Inflammatory macrophage (primary cell): ENCODE data around the gene PFKFB2.
"Not testable (repeated sequence)": the region's sequence is repeated elsewhere in the genome, so short reads cannot be mapped to it uniquely, and the experiment has no call there.

Source experiments
- DNase-seq, 2 donors: peaks; one replicate each; pipeline ENCODE4 v3.0.0-alpha.2; 2020 to 2022

The PFKFB2 gene

DNA sequence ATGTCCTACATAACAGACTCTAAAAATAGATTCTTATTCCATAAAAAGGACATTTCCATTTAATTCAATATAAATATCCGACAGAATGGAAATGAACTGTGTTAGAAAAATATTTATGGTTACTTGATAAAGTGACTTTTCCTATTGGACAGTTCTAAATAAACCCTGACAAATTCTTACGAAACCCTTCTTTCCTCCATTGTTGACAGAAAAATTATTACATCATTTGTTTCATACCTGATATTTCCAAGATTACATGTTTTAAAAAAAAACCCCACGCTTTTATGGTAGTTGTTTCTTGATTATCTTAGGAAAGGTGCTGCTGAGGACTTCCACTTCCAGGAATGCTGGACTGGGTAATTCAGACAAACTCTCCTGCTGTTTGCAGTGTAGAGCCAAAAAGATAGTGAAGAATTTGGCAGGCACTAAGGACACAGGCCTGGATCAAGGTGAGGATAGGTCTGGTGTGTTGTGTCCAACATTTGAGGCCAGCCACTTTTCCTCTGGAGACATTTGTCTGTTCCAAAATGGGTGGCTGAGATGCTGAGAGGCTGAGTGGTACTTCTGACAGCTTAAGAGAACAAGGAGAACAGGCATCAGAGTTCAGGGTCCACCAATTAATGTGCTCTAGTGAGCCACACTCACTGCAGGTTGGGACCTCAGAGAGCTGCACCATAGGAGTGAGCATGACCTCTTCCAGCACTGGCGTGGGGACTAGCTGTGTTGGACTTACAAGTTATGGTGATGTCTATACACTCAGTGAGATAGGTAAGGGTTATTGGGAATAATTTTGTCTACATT lies 13.5 kb upstream of the PFKFB2 start:
- DNase-seq, result no peak

DNA sequence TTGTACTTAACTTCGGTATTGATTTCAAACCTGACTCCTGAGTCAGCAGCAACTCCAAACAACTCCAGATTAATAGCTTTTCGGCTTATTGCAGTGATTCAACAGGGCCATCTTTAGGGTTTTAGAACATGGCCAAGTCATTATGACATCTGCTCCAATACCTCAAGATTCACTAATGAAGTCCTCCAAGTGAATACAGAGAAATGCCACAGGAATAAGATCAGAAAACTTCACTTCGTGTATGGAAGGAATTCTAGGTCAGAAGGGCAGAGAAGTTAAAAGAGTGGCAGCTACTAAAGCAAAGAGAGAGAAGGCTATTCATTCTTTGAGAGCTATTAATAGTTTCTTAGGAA lies 12.9 kb upstream of the PFKFB2 start:
- no peak for DNase-seq

- not testable (repeated sequence) for DNase-seq
These were observed 11.7 kb upstream of the PFKFB2 start for GRCh38 chr1:207041397-207041796.

DNA sequence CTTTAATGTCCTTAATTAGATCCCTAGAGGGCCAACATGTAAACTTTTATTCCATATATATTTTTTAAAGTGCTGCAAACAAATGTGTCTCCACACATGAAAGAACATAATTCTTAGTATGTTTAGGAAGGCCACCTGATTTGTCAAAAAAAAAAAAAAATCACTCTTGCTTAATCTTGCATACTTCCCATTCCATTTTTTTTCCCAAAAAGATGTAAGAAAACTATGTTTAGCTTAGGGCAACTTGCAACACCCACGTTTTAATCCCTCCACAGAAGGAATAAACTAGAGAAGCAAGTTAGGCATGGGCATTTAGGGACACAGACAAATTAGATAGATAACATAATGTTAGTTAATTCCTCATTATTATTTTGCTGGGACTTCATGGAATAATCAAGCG lies 7.6 kb upstream of the PFKFB2 start:
- no peak for DNase-seq

- no peak for DNase-seq
These were observed 5.6 kb upstream of the PFKFB2 start for GRCh38 chr1:207047505-207047904.

DNA sequence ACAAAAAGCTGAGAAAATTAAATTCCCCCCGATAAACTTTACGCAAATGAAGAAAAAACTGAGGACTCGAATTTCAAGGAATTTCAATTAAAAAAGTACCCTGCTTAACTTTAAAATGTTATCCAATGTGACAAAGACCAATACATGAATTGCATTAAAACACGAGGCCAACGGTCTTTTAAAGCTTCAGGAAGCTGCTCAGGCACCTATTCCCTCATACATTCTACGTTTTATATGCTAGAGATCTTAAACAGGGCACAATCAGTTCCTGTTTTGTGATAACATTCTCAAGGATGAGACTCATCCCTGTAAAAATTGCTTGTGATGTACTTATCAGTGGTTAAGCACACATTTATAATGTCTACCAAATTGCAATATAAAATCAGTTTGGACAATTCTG lies 5.0 kb upstream of the PFKFB2 start:
- DNase-seq, result no peak

DNA sequence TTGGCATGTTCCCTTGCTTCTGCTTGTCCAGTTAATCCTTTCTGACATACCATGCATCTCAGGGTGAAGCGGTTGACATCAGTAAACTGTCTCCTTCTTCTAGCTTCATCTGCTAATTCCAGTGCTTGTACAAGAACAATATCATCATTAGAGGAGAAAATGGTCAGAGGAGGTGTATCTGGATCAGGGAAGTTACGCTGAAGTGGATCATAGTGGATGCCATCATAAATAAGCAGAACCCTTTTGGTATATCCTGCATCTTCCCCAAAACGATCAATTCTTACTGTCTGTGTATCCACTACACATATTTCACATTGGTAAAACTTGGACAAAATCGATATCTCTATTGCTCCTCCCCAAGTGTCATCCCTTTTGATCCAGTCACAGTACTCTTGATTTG lies 4.0 kb upstream of the PFKFB2 start:
- DNase-seq, result no peak

- no peak for DNase-seq
These were observed 3.6 kb upstream of the PFKFB2 start for GRCh38 chr1:207049514-207049913.

DNA sequence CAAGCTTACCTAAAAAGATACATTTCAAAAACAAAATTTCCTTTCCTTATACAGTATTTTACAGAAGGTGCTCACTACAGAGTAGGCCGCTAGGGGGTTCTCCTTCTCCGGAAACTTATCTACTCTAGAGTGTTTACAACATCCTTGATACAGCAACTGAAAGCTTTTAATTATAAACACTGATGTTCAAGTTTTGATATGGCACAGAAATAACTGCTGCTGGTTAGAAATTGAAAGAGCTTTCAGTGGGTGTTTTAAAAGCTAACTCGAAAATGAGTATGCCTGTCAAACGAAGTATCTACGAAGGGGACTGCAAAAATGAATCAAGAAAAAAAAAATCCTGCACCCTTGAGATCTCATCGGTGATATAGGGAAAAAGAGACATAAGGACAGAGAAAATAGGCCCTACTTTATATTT lies 3.1 kb upstream of the PFKFB2 start:
- peak; percentile 60 to 61 for DNase-seq

DNA sequence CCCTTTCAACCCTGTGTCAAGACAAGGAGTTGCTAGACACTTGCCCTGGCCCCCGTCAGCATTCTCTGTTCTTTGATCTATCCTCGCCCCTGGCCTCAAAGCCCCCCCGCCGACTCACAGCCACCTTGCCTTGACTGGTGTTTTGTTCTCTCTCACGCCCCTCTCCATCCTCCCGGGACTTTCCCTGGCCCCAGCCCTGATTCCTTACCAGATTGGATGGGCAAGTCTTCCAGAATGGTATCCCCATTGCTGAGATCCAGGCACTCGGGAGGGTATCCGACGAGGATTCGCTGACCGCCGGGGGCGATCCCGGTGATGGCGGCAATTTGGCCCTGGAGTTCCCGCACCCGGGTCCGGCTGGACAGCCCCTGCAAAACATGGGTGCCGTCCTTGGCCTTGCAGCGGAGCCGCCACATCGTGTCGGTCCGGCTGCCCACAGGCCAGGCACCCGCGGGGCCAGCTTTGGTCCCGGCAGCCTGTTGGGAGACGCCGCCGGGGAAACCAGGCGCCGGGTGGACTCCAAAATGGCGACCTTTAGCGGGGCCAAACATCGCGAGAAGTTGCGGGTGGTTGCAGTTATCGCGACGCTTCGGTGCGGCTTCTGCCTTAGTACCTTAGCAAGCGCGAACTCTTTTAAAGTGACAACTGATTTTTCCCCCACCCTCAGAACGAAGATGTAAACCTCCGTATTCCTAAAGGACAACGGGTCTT lies 2.4 kb upstream of the PFKFB2 start:
- DNase-seq, result peak; percentile 94 to 96

DNA sequence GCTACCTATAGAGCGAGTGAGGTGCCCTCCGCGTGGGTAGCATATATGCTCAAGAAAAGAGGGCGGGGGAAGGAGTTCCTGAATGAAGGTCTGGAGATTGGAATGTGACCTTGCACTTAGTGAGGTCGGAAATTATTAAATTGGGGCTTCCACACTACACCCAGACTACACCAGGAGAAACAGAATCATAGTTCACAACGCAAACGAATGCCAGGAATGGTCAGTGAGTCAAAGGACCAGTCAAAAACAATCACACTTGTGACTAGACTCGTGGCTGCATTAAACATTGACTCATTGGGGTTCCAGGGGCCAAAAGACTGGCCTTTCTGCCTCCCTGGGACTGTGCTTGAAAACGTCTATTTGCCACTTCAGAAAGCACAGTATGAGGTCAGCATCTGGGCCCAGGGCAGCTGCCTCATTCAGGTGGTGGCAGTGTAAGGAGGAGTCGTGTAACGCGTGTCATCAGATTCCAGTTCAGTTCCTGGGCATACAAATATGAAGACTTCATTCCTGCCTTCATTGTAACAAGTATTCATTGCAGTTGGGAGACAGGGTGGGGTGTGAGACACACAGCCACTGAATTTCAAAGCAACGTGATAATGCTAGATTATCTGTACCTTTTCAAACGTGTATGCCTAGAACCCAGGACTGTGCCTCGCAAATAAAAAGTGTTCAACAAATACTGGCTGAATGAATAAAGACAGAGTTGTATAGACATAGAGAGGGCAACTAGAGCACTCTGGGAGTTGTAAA lies 1.7 kb upstream of the PFKFB2 start, which contains the start of gene YOD1:
Gene YOD1, minus strand, starts transcription at position 18 of the 753 bp plus-strand sequence. CDS start 178 bp downstream, outside the sequence.
- no peak for DNase-seq

- DNase-seq, result peak; percentile 12 to 42
These were observed 1.4 kb downstream of the PFKFB2 start for GRCh38 chr1:207054491-207054890.

DNA sequence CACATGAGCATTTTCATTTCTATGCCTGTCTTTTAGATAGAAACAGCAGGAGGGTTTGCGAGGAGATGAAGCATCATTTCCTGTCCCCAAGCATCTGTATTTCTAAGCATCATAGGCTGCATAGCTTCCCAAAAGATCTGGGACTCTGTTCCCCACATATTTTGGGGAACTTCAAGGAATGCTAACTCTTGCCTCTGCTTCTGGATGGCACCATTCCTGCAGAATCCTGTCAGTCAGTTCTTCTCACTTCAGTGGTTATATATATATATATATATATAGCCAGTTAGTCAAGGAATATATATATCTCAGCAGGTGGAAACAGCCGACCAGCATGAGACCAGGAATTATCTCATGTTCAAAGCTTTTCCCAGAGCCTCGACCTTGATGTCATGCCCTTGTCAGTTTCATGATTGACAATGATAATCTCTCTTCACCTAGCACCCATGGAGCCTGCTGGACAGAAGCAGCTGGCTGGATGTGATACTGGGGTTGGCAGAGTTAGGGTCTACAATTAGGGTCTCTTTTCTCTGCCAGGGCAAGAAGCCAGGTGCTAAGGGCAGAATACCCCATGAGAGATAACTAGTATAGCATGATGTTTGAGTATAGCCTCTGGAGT lies 2.4 kb downstream of the PFKFB2 start:
- no peak for DNase-seq

GRCh38 chr1:207056673-207057072 lies 3.6 kb downstream of the PFKFB2 start:
- DNase-seq, result no peak

- no peak for DNase-seq
These were observed 5.2 kb downstream of the PFKFB2 start for GRCh38 chr1:207058252-207058651.

DNA sequence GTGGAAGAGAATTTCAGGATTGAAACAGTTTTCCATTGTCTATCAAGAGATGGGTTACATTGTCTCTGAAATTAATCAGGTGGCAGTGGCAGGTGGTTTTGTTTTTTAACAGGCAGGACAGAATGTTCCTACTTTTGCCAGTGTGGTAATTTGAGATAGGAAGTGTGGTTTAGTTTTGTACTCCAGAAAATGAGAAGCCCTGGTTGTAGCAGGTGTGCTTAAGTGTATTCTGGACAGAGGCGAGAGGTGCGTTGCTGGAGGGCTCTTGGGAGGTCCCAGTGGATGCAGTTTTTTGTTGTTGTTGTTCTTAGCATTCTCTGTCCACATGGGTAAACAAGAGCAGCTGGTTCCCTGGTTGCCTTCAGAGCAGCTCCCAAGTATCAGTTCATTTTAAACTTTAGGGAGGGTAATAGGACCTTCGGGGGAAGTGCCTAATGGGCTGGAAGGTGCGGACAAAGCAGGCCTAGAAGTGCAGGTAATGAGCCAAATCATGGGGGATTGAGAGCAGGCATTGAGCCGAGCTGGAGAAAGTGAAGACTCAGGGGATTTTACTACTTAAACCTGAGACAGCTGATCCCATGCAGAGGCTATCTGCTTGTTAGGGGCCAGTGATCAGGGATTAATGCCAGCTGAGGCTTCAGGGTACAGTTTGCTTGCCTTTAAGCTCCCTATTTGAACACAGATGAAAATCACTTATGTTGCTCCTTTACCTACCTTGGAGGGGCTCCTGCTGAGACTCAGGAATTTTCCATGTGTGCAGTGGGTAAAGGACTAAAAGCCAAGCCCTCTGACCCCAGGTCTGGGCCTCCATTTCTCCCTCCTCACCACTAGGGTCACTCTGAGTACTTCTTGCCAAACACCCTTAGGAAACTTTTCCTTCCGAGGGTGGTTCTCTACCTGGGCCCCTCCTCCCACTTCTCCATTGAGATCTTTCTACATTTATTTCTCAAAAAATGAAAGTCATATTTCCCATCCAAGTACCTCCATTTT lies 6.1 kb downstream of the PFKFB2 start:
- no peak for DNase-seq

DNA sequence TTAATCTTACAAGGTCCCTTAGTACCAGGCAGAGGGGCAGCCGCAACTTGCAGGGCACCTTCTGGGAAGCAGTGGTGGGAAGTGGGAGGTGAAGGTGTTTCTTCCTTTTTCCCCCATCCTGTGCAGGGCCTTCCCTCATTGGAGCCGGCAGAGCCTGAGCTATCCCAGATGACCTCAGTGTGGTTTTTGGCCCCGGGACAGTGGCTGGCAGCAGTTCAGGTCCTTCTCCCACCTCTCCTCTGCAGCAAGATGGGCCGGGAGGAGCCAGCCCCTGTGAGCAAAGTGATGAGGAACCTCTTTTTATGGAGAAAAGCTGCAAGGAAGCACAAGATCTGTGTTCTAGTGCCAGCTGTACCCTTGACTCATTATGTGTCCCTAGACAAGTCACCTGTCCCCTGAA lies 6.8 kb downstream of the PFKFB2 start:
- no peak for DNase-seq

DNA sequence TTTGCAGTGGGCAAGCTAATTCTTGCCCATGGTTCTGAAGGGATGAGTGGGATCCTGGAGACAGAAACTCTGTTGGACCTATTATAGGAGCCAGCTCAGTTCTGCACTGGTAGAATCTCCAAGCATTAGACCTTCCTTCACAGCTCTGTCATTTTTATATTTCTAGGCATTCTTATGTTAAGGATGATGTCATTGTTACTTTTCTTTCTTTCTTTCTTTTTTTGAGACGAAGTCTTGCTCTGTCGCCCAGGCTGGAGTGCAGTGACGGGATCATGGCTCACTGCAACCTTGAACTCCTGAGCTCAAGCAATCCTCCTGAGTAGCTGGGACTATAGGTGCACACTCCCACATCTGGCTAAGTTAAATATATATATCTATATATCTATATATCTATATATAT lies 7.5 kb downstream of the PFKFB2 start:
- DNase-seq, result no peak

GRCh38 chr1:207062058-207062457 lies 9.0 kb downstream of the PFKFB2 start:
- DNase-seq, result no peak

DNA sequence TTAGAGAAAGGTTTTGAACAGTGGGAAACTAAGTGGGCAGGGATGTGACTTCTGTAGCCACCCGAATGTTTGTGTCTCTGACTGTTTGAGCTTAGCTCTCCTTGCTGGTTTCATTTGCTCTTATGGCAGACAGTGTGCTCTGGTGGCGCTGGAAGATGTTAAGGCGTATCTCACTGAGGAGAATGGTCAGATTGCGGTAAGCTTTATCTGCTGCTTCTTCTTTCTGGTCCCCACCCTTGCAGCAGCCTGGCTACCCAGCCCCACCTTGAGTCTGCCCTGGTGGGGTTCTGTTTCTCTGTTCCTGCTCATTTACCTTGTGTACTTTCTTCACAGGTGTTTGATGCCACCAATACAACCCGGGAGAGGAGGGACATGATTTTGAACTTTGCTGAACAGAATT lies 9.9 kb downstream of the PFKFB2 start:
- no peak for DNase-seq

GRCh38 chr1:207064561-207064960 lies 11.5 kb downstream of the PFKFB2 start:
- DNase-seq, result no peak

- no peak for DNase-seq
These were observed 14.1 kb downstream of the PFKFB2 start for GRCh38 chr1:207067185-207067584.
